ENCODE results near the gene NOP9.

DNA sequence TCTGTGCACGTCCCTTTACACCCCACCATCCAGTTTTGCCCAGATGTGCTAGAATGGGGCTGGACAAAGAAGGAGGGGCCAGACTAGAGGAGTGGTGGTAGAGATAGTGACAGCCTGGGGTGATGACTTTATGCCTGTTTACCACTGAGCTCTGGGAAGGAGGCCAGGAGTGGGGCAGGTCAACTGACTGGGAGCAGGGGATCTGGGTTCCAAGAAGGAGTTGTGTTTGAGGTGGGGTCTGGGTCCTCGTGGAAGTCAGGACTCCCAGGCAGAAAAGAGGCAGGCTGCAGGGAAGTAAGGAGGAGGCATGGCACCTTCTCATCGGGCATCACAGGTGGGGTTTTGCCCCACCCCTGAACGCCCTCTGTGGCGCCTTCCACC lies 10.6 kb downstream of the NOP9 start:
- TF ChIP-seq, protein P1, sequence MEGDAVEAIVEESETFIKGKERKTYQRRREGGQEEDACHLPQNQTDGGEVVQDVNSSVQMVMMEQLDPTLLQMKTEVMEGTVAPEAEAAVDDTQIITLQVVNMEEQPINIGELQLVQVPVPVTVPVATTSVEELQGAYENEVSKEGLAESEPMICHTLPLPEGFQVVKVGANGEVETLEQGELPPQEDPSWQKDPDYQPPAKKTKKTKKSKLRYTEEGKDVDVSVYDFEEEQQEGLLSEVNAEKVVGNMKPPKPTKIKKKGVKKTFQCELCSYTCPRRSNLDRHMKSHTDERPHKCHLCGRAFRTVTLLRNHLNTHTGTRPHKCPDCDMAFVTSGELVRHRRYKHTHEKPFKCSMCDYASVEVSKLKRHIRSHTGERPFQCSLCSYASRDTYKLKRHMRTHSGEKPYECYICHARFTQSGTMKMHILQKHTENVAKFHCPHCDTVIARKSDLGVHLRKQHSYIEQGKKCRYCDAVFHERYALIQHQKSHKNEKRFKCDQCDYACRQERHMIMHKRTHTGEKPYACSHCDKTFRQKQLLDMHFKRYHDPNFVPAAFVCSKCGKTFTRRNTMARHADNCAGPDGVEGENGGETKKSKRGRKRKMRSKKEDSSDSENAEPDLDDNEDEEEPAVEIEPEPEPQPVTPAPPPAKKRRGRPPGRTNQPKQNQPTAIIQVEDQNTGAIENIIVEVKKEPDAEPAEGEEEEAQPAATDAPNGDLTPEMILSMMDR (IDR thresholded peaks at IDR 0.05 in 2 of 3, conservative IDR thresholded peaks at IDR 0.05 in 1 of 3; ENCODE audit: borderline replicate concordance in 1 of 3, insufficient read depth in 1 of 3, low read depth in 2 of 3, low read length in 2 of 3): no peak
- TF ChIP-seq REST (IDR thresholded peaks at IDR 0.05; ENCODE audit: low read depth): no peak
- no peak for TF ChIP-seq POLR2A (IDR thresholded peaks at IDR 0.05; ENCODE audit: borderline replicate concordance, extremely low read depth, insufficient read depth, insufficient read length)
- no peak for TF ChIP-seq SIN3A (IDR thresholded peaks at IDR 0.05; ENCODE audit: low read depth)
- no peak for TF ChIP-seq POLR2AphosphoS5 (IDR thresholded peaks at IDR 0.05; ENCODE audit: low read depth, low read length)
- no peak for TF ChIP-seq CBX3 (IDR thresholded peaks at IDR 0.05; ENCODE audit: low read depth)
- TF ChIP-seq SRF (IDR thresholded peaks at IDR 0.05; ENCODE audit: low read depth): no peak
